GM10266 (cell line): Measurements from ENCODE around the gene UPF2.

Experiments used
- DNase-seq: peaks from one replicate; pipeline ENCODE4 v3.0.0; 2012; ENCODE audit errors: extremely low spot score
- TF ChIP-seq, protein P1 (sequence below): IDR thresholded peaks from 2 replicates; pipeline ENCODE4 v1.5.1; 2012; ENCODE audit warnings: mild to moderate bottlenecking, low read depth; ENCODE audit not compliant: control insufficient read depth, insufficient read depth; ENCODE audit errors: missing control alignments

The UPF2 gene

DNA sequence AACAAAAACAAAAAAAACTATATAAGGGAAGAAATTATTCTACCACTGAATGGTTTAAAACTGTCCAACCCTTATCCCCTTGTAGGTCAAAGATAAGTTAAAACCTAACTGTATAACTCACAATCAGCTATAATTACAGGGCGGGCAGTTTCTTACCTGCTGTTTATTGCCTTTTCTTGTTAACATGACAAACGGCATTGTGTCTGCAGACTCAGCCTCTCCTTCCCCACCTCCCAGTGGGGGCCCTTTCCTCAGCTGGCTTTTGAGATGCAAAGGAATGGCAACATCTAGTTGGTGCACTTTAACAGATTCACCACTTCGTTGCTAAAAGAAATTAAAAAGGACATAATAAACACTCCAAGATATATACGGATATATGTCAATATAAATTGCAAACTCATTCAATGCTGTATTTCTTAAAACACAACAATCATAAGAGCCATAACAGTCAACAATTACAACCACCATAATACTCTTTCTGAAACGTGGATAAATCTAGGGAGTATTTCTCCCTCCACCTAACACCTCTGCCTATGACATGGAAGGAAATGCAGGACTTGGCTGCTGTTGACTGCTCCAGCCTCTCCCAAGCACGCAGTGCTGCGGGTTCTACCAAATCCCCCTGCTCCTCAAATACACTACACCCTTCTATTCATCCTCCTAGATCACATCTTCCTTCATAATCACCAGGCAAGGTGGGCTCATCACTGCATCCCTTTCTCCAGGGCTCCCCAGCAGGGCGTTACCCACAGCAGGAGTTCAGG, 106.0 kb downstream of the UPF2 start:
- TF ChIP-seq, protein P1, sequence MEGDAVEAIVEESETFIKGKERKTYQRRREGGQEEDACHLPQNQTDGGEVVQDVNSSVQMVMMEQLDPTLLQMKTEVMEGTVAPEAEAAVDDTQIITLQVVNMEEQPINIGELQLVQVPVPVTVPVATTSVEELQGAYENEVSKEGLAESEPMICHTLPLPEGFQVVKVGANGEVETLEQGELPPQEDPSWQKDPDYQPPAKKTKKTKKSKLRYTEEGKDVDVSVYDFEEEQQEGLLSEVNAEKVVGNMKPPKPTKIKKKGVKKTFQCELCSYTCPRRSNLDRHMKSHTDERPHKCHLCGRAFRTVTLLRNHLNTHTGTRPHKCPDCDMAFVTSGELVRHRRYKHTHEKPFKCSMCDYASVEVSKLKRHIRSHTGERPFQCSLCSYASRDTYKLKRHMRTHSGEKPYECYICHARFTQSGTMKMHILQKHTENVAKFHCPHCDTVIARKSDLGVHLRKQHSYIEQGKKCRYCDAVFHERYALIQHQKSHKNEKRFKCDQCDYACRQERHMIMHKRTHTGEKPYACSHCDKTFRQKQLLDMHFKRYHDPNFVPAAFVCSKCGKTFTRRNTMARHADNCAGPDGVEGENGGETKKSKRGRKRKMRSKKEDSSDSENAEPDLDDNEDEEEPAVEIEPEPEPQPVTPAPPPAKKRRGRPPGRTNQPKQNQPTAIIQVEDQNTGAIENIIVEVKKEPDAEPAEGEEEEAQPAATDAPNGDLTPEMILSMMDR, result no peak
- DNase-seq, result no peak

DNA sequence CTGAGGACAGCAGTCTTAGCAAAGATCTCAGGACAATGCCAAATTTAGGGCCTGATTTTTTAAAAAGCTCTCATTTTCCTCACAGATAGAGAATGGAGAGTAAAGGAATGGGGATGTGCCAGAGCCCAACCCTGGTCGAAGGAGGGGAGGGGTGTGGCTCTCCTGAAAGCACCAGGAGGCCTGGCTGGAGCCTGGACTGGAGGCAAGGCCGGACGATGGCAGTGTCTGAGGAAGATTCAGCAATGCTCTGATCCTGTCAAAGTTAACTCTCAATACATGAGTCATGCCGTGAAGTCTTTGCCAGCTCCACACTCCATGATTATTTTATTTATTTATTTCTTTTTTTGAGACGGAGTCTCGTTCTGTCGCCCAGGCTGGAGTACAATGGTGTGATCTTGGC, 108.3 kb downstream of the UPF2 start:
- no peak for DNase-seq
- TF ChIP-seq, protein P1, result no peak

DNA sequence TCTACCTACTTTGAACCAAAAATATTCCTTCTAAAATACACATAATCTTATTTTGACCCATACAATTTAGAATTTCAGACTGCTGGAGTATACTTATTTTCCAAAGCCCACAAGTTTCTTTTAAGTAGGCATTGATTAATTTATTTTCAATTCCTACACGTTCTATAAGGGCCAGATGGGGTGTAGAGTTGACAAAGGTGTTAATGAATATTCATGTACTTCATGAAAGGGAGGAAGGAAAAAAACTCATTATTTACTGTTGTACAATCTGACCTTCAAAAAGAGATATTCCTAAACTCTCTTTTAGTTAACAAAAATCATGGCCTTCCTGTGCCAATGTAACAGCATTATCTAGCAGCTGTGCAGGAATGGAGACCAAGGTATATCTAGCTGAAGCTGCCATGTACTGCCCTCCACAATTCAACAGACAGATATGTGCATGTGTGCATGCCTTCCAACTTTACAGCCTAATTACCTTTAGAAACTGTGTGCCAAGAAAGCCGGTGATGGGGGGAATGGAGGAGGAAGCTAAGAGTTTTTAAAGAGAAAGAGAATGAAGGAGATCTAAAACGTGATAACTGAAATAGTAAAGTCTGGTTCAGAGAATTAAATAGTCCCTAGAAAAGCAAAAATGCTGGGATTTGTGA, 108.9 kb downstream of the UPF2 start:
- no peak for DNase-seq

DNA sequence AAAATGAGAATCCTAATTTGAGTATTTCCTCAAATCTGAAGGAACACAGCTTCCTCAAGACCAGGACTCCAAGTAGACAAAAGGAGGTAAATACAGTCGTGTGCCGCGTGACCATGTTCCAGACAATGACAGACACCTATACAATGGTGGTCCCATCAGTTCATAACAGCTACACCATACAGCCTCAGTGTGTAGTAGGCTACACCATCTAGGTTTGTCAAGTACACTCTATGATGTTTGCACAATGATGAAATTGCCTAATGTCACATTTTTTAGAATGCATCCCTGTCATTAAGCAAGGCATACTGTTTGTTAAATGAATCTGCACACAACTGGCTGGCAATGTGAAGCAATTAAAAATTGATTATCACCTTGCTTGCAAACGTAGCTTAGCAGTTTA, 111.6 kb downstream of the UPF2 start:
- TF ChIP-seq, protein P1, result no peak
- no peak for DNase-seq

More for the DNA sequence above, 108.9 kb downstream of the UPF2 start:
- TF ChIP-seq, protein P1, result no peak

DNA sequence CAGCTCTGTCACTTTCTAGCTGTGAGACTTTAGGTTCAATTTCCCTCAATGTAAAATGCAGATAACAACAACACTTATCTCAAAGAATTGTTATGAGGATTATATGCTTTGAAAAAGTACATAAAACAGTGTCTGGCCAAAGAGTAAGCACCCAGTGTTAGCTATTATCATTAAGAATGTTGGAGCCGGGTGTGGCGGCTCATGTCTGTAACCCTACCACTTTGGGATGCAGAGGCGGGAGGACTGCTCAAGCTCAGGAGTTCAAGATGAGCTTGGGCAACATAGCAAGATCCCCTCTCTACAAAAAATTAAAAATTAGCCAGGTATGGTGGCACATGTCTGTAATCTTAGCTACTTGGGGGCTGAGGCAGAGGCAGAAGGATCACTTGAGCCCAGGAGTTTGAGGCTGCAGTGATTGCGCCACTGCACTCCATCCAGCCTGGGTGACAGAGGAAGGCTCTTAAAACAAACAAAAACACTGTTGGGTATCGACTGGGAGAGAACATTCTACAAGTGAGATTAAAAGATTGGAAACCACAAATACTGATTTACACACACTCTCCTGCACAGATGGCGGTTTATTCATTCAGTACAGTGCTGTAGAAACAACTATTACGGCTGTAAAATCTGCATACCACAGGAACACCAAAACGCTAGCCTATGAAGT, 112.2 kb downstream of the UPF2 start:
- DNase-seq, result no peak
- TF ChIP-seq, protein P1, result no peak

DNA sequence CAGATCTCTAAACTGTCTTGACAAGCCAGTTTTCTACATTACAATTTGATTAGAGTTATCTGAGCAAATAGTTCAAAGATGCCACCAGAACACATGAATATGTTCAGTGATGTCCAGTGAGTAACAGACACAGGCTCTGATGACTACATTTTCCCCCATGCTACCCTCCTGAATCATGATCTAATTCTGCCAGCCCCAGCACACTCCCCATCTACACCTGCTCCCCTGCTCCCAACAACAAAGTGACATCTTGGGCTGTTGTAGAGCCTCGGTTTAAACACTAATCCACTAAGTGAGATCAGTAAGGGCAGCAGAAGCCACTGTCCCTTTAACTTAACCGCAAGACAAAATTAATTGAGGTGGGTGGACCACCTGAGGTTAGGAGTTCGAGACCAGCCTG, 114.9 kb downstream of the UPF2 start:
- no peak for DNase-seq
- TF ChIP-seq, protein P1, result no peak
